HTERT RPE-1 (cell line): Measurements from ENCODE around the gene NINL.

Source experiments
- in situ Hi-C: fragments of 300-500 bp; cut with MboI; formaldehyde crosslinking; loops from 4 replicates; pipeline ENCODE4 v1.14.3; 2020; ENCODE audit warnings: low sequenced_read_pairs

NINL gene

GRCh38 chr20:25424536-25424935 is 160.8 kb downstream of the NINL start:
- in situ Hi-C loops: no loop called here

- in situ Hi-C loops: no loop called here
These were observed 163.3 kb downstream of the NINL start for GRCh38 chr20:25422032-25422431.

GRCh38 chr20:25421102-25421501 is 164.2 kb downstream of the NINL start:
- in situ Hi-C loops: no loop called here

- in situ Hi-C loops: no loop called here
These were observed 166.6 kb downstream of the NINL start for GRCh38 chr20:25418776-25419175.

GRCh38 chr20:25408890-25409289 is 176.4 kb downstream of the NINL start:
- in situ Hi-C loops: no loop called here

- in situ Hi-C loops: no loop called here
These were observed 177.2 kb downstream of the NINL start for GRCh38 chr20:25408170-25408547.

GRCh38 chr20:25407311-25408169 is 177.8 kb downstream of the NINL start, which contains the start of gene GINS1:
TSS of gene GINS1 (plus strand) at chr20:25407673. CDS start at chr20:25407821, 148 bp downstream.
- in situ Hi-C loops: no loop called here
